ENCODE measurements around the gene FBLN5. TPM values are rescaled to one million over a fixed set of nuclear protein-coding genes. Genes with fewer than 3 reads are reported as not detected.

Gene FBLN5
- total RNA-seq, 1 experiment from 2014 or later, result not detected

- Histone ChIP-seq H3K9me3 (ENCODE audit: insufficient read depth, low read depth) (no peaks in the 10 kb centered on the region), H3K4me2 (no peak within 1 kb of the TSS), H3K27me3 (ENCODE audit: insufficient read depth, low read depth) (no peaks in the 10 kb centered on the region), H3K4me1 (replicated peaks; ENCODE audit: insufficient read depth) (peaks cover 24% of the 10 kb centered on the region), H3K79me2 (ENCODE audit: low read depth) (no peaks in the 10 kb centered on the region), H3F3A (ENCODE audit: insufficient read depth, low read depth) (peaks cover 7% of the 10 kb centered on the region; the same call in 1 of the 2 replicates), H2AFZ (no peak within 1 kb of the TSS), H3K4me3 (no peak within 1 kb of the TSS), H4K20me1 (ENCODE audit: insufficient read depth) (no peaks in the 10 kb centered on the region), H3K36me3 (ENCODE audit: low read depth) (no peaks in the 10 kb centered on the region), H3K27ac (no peak within 1 kb of the TSS), H3K9me2 (ENCODE audit: insufficient read depth) (no peaks in the 10 kb centered on the region)
- TF ChIP-seq EZH2 (IDR thresholded peaks at IDR 0.05; ENCODE audit: low read depth) (no peak), CTCF (conservative IDR thresholded peaks at IDR 0.05) (no peak)
- CTCF ChIA-PET, result interaction anchor here (0.7 kb wide), 1 partner anchor 76 kb away, joined by 3 read pairs; no protein-coding TSS in a partner anchor
- no TSS peak for BruUV-seq (replicated peaks)
- POLR2A ChIA-PET (ENCODE audit: unreplicated experiment), result no interaction called here
- no peak for DNase-seq
- intact Hi-C loops (cut with micrococcal nuclease; ENCODE audit: unreplicated experiment), result no loop called here
Measured at GRCh38 chr14:91867316-91867988, 80.0 kb downstream of the FBLN5 start, which contains the start of gene TC2N. Gene TC2N (minus strand): TSS chr14:91867536. CDS start chr14:91813769, 53,767 bp downstream.

GRCh38 chr14:91866511-91867295 lies 80.8 kb downstream of the FBLN5 start:
- no peak overlapping the region for H3K27ac ChIP-seq
- no peaks in the 10 kb centered on the region for H3K27me3 ChIP-seq (ENCODE audit: insufficient read depth, low read depth)
- H3K9me2 ChIP-seq (ENCODE audit: insufficient read depth), result no peaks in the 10 kb centered on the region
- no peak overlapping the region for H2AFZ ChIP-seq
- H4K20me1 ChIP-seq (ENCODE audit: insufficient read depth), result no peaks in the 10 kb centered on the region
- no peak for DNase-seq
- no peak overlapping the region for H3K4me2 ChIP-seq
- H3K36me3 ChIP-seq (ENCODE audit: low read depth), result no peaks in the 10 kb centered on the region
- no peak overlapping the region for H3K4me3 ChIP-seq
- no peaks in the 10 kb centered on the region for H3K9me3 ChIP-seq (ENCODE audit: insufficient read depth, low read depth)
- TF ChIP-seq CTCF (conservative IDR thresholded peaks at IDR 0.05), result no peak
- TF ChIP-seq EZH2 (IDR thresholded peaks at IDR 0.05; ENCODE audit: low read depth), result no peak
- H3F3A ChIP-seq (ENCODE audit: insufficient read depth, low read depth), result peaks cover under 1% of the 10 kb centered on the region; the same call in 1 of the 2 replicates
- BruUV-seq (replicated peaks), result no TSS peak
- H3K79me2 ChIP-seq (ENCODE audit: low read depth), result no peaks in the 10 kb centered on the region
- ChIA-PET POLR2A (ENCODE audit: unreplicated experiment) (no interaction called here), CTCF (no interaction called here)
- H3K4me1 ChIP-seq (replicated peaks; ENCODE audit: insufficient read depth), result peaks cover 16% of the 10 kb centered on the region
- intact Hi-C loops (cut with micrococcal nuclease; ENCODE audit: unreplicated experiment), result no loop called here

- H3F3A ChIP-seq (ENCODE audit: insufficient read depth, low read depth), result no peaks in the 10 kb centered on the region
- H3K36me3 ChIP-seq (ENCODE audit: low read depth), result no peaks in the 10 kb centered on the region
- no peaks in the 10 kb centered on the region for H3K9me3 ChIP-seq (ENCODE audit: insufficient read depth, low read depth)
- no peak overlapping the region for H3K4me3 ChIP-seq
- no peak for DNase-seq
- H3K4me2 ChIP-seq, result no peak overlapping the region
- no peaks in the 10 kb centered on the region for H3K79me2 ChIP-seq (ENCODE audit: low read depth)
- H3K27ac ChIP-seq, result no peak overlapping the region
- POLR2A ChIA-PET (ENCODE audit: unreplicated experiment), result no interaction called here
- 0 out of 2 replicates have a peak, but pooled peaks cover 11% of the 10 kb centered on the region for H3K4me1 ChIP-seq (replicated peaks; ENCODE audit: insufficient read depth)
- no peaks in the 10 kb centered on the region for H3K9me2 ChIP-seq (ENCODE audit: insufficient read depth)
- no peak overlapping the region for H2AFZ ChIP-seq
- intact Hi-C loops (cut with micrococcal nuclease; ENCODE audit: unreplicated experiment), result no loop called here
- CTCF ChIA-PET, result no interaction called here
- H4K20me1 ChIP-seq (ENCODE audit: insufficient read depth), result no peaks in the 10 kb centered on the region
- H3K27me3 ChIP-seq (ENCODE audit: insufficient read depth, low read depth), result no peaks in the 10 kb centered on the region
- TF ChIP-seq CTCF (conservative IDR thresholded peaks at IDR 0.05) (no peak), EZH2 (IDR thresholded peaks at IDR 0.05; ENCODE audit: low read depth) (no peak)
- BruUV-seq (replicated peaks), result no TSS peak
Measured at GRCh38 chr14:91866061-91866460, 81.4 kb downstream of the FBLN5 start.

Measured in PC-9 (cell line).